ENCODE data around the gene C2orf80.

The C2orf80 gene

GRCh38 chr2:208164951-208165755, 24.7 kb downstream of the C2orf80 start:
- H3K36me3 ChIP-seq (ENCODE audit: control insufficient read depth in 4 of 4, insufficient read depth in 4 of 4, low read length in 3 of 4) = no peaks in the 10 kb centered on the region
- POLR2A ChIA-PET = no interaction called here
- WGBS (ENCODE audit: insufficient coverage) = 100% methylated on average over 1 of the region's 2 CpGs
- CTCF ChIA-PET = interaction anchor here (0.6 to 1.7 kb wide), 3 partner anchors 10 to 90 kb away, joined by 3 to 5 read pairs (median 4); no protein-coding TSS in a partner anchor
- H3K4me1 ChIP-seq (ENCODE audit: control extremely low read depth in 1 of 4, control insufficient read depth in 4 of 4, insufficient read depth in 4 of 4, low read length in 3 of 4) = no peaks in the 10 kb centered on the region
- no peak for DNase-seq
- H3K27me3 ChIP-seq (replicated peaks in 2 of 5; ENCODE audit: control insufficient read depth in 4 of 5, insufficient read depth in 5 of 5, low read length in 4 of 5) = no peaks in the 10 kb centered on the region
- H3K4me3 ChIP-seq (ENCODE audit: control insufficient read depth in 1 of 7, extremely low read depth in 1 of 7, insufficient read depth in 4 of 7, low read depth in 2 of 7, low read length in 6 of 7) = no peak overlapping the region
- H3K9me3 ChIP-seq (ENCODE audit: control extremely low read depth in 1 of 5, control insufficient read depth in 4 of 5, insufficient read depth in 2 of 5, low read depth in 1 of 5, low read length in 4 of 5) = no peaks in the 10 kb centered on the region
- no peak overlapping the region for H3K27ac ChIP-seq (ENCODE audit: insufficient read depth in 1 of 2, low read depth in 1 of 2, low read length in 2 of 2, poor library complexity in 1 of 2, severe bottlenecking in 2 of 2)

GRCh38 chr2:208163489-208163888, 26.3 kb downstream of the C2orf80 start, which contains the start of gene CRYGA:
Gene CRYGA, minus strand, starts transcription at chr2:208163589. Its CDS starts 33 bp downstream, at chr2:208163556.
- Histone ChIP-seq H3K4me3 (ENCODE audit: control insufficient read depth in 1 of 7, extremely low read depth in 1 of 7, insufficient read depth in 4 of 7, low read depth in 2 of 7, low read length in 6 of 7) (no peak within 1 kb of the TSS), H3K36me3 (ENCODE audit: control insufficient read depth in 4 of 4, insufficient read depth in 4 of 4, low read length in 3 of 4) (no peaks in the 10 kb centered on the region), H3K4me1 (ENCODE audit: control extremely low read depth in 1 of 4, control insufficient read depth in 4 of 4, insufficient read depth in 4 of 4, low read length in 3 of 4) (no peaks in the 10 kb centered on the region), H3K27ac (ENCODE audit: insufficient read depth in 1 of 2, low read depth in 1 of 2, low read length in 2 of 2, poor library complexity in 1 of 2, severe bottlenecking in 2 of 2) (no peak within 1 kb of the TSS), H3K27me3 (replicated peaks in 2 of 5; ENCODE audit: control insufficient read depth in 4 of 5, insufficient read depth in 5 of 5, low read length in 4 of 5) (no peaks in the 10 kb centered on the region), H3K9me3 (ENCODE audit: control extremely low read depth in 1 of 5, control insufficient read depth in 4 of 5, insufficient read depth in 2 of 5, low read depth in 1 of 5, low read length in 4 of 5) (no peaks in the 10 kb centered on the region)
- 88% methylated on average over 2 of the region's 2 CpGs for WGBS (ENCODE audit: insufficient coverage)
- ChIA-PET CTCF (interaction anchor here (1.0 to 1.7 kb wide), 2 partner anchors 12 to 16 kb away, joined by 3 to 4 read pairs; no protein-coding TSS in a partner anchor), POLR2A (no interaction called here)
- no peak for DNase-seq

- Histone ChIP-seq H3K27ac (ENCODE audit: insufficient read depth in 1 of 2, low read depth in 1 of 2, low read length in 2 of 2, poor library complexity in 1 of 2, severe bottlenecking in 2 of 2) (no peak overlapping the region), H3K4me3 (ENCODE audit: control insufficient read depth in 1 of 7, extremely low read depth in 1 of 7, insufficient read depth in 4 of 7, low read depth in 2 of 7, low read length in 6 of 7) (no peak overlapping the region), H3K9me3 (ENCODE audit: control extremely low read depth in 1 of 5, control insufficient read depth in 4 of 5, insufficient read depth in 2 of 5, low read depth in 1 of 5, low read length in 4 of 5) (peaks cover 2 to 6% (median 3%) of the 10 kb centered on the region in 5 experiments), H3K36me3 (ENCODE audit: control insufficient read depth in 4 of 4, insufficient read depth in 4 of 4, low read length in 3 of 4) (no peaks in the 10 kb centered on the region), H3K27me3 (replicated peaks in 2 of 5; ENCODE audit: control insufficient read depth in 4 of 5, insufficient read depth in 5 of 5, low read length in 4 of 5) (no peaks in the 10 kb centered on the region), H3K4me1 (ENCODE audit: control extremely low read depth in 1 of 4, control insufficient read depth in 4 of 4, insufficient read depth in 4 of 4, low read length in 3 of 4) (no peaks in the 10 kb centered on the region)
- CTCF ChIA-PET = interaction anchor here (1.7 kb wide), 1 partner anchor 19 kb away, joined by 8 read pairs; no protein-coding TSS in a partner anchor
- POLR2A ChIA-PET = no interaction called here
- DNase-seq = no peak
- 100% methylated on average over 1 of the region's 2 CpGs for WGBS (ENCODE audit: insufficient coverage)
These were observed 33.4 kb downstream of the C2orf80 start for GRCh38 chr2:208156439-208156838.

- Histone ChIP-seq H3K27ac (ENCODE audit: insufficient read depth in 1 of 2, low read depth in 1 of 2, low read length in 2 of 2, poor library complexity in 1 of 2, severe bottlenecking in 2 of 2) (no peak overlapping the region), H3K9me3 (ENCODE audit: control extremely low read depth in 1 of 5, control insufficient read depth in 4 of 5, insufficient read depth in 2 of 5, low read depth in 1 of 5, low read length in 4 of 5) (peaks cover 2 to 8% (median 4%) of the 10 kb centered on the region in 5 experiments), H3K27me3 (replicated peaks in 2 of 5; ENCODE audit: control insufficient read depth in 4 of 5, insufficient read depth in 5 of 5, low read length in 4 of 5) (no peaks in the 10 kb centered on the region), H3K4me1 (ENCODE audit: control extremely low read depth in 1 of 4, control insufficient read depth in 4 of 4, insufficient read depth in 4 of 4, low read length in 3 of 4) (peaks cover 0 to 4% (median 0%) of the 10 kb centered on the region in 4 experiments), H3K36me3 (ENCODE audit: control insufficient read depth in 4 of 4, insufficient read depth in 4 of 4, low read length in 3 of 4) (no peaks in the 10 kb centered on the region), H3K4me3 (ENCODE audit: control insufficient read depth in 1 of 7, extremely low read depth in 1 of 7, insufficient read depth in 4 of 7, low read depth in 2 of 7, low read length in 6 of 7) (no peak overlapping the region)
- CTCF ChIA-PET = no interaction called here
- peak in 2 of 3 donors; percentile 13 to 19 for DNase-seq
- POLR2A ChIA-PET = no interaction called here
These were observed 36.7 kb downstream of the C2orf80 start for GRCh38 chr2:208153156-208153555.

GRCh38 chr2:208150956-208151355, 38.9 kb downstream of the C2orf80 start:
- H3K27ac ChIP-seq (ENCODE audit: insufficient read depth in 1 of 2, low read depth in 1 of 2, low read length in 2 of 2, poor library complexity in 1 of 2, severe bottlenecking in 2 of 2) = no peak overlapping the region
- H3K9me3 ChIP-seq (ENCODE audit: control extremely low read depth in 1 of 5, control insufficient read depth in 4 of 5, insufficient read depth in 2 of 5, low read depth in 1 of 5, low read length in 4 of 5) = peaks cover 2 to 8% (median 4%) of the 10 kb centered on the region in 5 experiments
- no peaks in the 10 kb centered on the region for H3K36me3 ChIP-seq (ENCODE audit: control insufficient read depth in 4 of 4, insufficient read depth in 4 of 4, low read length in 3 of 4)
- DNase-seq = peak in 2 of 3 donors; percentile 19 to 41
- no CpG with 5 or more reads among the region's 1 CpG for WGBS (ENCODE audit: insufficient coverage)
- CTCF ChIA-PET = no interaction called here
- H3K27me3 ChIP-seq (replicated peaks in 2 of 5; ENCODE audit: control insufficient read depth in 4 of 5, insufficient read depth in 5 of 5, low read length in 4 of 5) = no peaks in the 10 kb centered on the region
- no peak overlapping the region for H3K4me3 ChIP-seq (ENCODE audit: control insufficient read depth in 1 of 7, extremely low read depth in 1 of 7, insufficient read depth in 4 of 7, low read depth in 2 of 7, low read length in 6 of 7)
- H3K4me1 ChIP-seq (ENCODE audit: control extremely low read depth in 1 of 4, control insufficient read depth in 4 of 4, insufficient read depth in 4 of 4, low read length in 3 of 4) = peaks cover 0 to 4% (median 0%) of the 10 kb centered on the region in 4 experiments
- POLR2A ChIA-PET = no interaction called here

- Histone ChIP-seq H3K27me3 (replicated peaks in 2 of 5; ENCODE audit: control insufficient read depth in 4 of 5, insufficient read depth in 5 of 5, low read length in 4 of 5) (no peaks in the 10 kb centered on the region), H3K36me3 (ENCODE audit: control insufficient read depth in 4 of 4, insufficient read depth in 4 of 4, low read length in 3 of 4) (no peaks in the 10 kb centered on the region), H3K4me3 (ENCODE audit: control insufficient read depth in 1 of 7, extremely low read depth in 1 of 7, insufficient read depth in 4 of 7, low read depth in 2 of 7, low read length in 6 of 7) (no peak overlapping the region), H3K4me1 (ENCODE audit: control extremely low read depth in 1 of 4, control insufficient read depth in 4 of 4, insufficient read depth in 4 of 4, low read length in 3 of 4) (peaks cover 0 to 4% (median 0%) of the 10 kb centered on the region in 4 experiments), H3K9me3 (ENCODE audit: control extremely low read depth in 1 of 5, control insufficient read depth in 4 of 5, insufficient read depth in 2 of 5, low read depth in 1 of 5, low read length in 4 of 5) (peaks cover 2 to 8% (median 4%) of the 10 kb centered on the region in 5 experiments), H3K27ac (ENCODE audit: insufficient read depth in 1 of 2, low read depth in 1 of 2, low read length in 2 of 2, poor library complexity in 1 of 2, severe bottlenecking in 2 of 2) (no peak overlapping the region)
- no peak for DNase-seq
- ChIA-PET CTCF (interaction anchor here (1.4 to 2.5 kb wide), 2 partner anchors 25 to 150 kb away, joined by 3 to 7 read pairs; no protein-coding TSS in a partner anchor), POLR2A (no interaction called here)
These were observed 39.7 kb downstream of the C2orf80 start for GRCh38 chr2:208150094-208150493.

GRCh38 chr2:208148803-208149202, 41.0 kb downstream of the C2orf80 start:
- CTCF ChIA-PET = interaction anchor here (0.6 to 2.5 kb wide), 3 partner anchors 27 to 151 kb away, joined by 3 to 7 read pairs (median 3); no protein-coding TSS in a partner anchor
- H3K36me3 ChIP-seq (ENCODE audit: control insufficient read depth in 4 of 4, insufficient read depth in 4 of 4, low read length in 3 of 4) = no peaks in the 10 kb centered on the region
- no peaks in the 10 kb centered on the region for H3K27me3 ChIP-seq (replicated peaks in 2 of 5; ENCODE audit: control insufficient read depth in 4 of 5, insufficient read depth in 5 of 5, low read length in 4 of 5)
- no peak overlapping the region for H3K4me3 ChIP-seq (ENCODE audit: control insufficient read depth in 1 of 7, extremely low read depth in 1 of 7, insufficient read depth in 4 of 7, low read depth in 2 of 7, low read length in 6 of 7)
- H3K27ac ChIP-seq (ENCODE audit: insufficient read depth in 1 of 2, low read depth in 1 of 2, low read length in 2 of 2, poor library complexity in 1 of 2, severe bottlenecking in 2 of 2) = no peak overlapping the region
- no peak for DNase-seq
- 100% methylated on average over 1 of the region's 2 CpGs for WGBS (ENCODE audit: insufficient coverage)
- POLR2A ChIA-PET = no interaction called here
- H3K4me1 ChIP-seq (ENCODE audit: control extremely low read depth in 1 of 4, control insufficient read depth in 4 of 4, insufficient read depth in 4 of 4, low read length in 3 of 4) = peaks cover 0 to 4% (median under 1%) of the 10 kb centered on the region in 4 experiments
- H3K9me3 ChIP-seq (ENCODE audit: control extremely low read depth in 1 of 5, control insufficient read depth in 4 of 5, insufficient read depth in 2 of 5, low read depth in 1 of 5, low read length in 4 of 5) = peaks cover 2 to 8% (median 4%) of the 10 kb centered on the region in 5 experiments
